ENCODE measurements around the gene RUFY1. TPM values are rescaled to one million over a fixed set of nuclear protein-coding genes. Genes with fewer than 3 reads are reported as not detected.

Gene RUFY1
- polyA plus RNA-seq, 1 donor from 2014 or later: 31.3 TPM

GRCh38 chr5:179585941-179586401, 35.6 kb downstream of the RUFY1 start:
- Histone ChIP-seq H3K9ac (ENCODE audit: low read length) (no peak overlapping the region), H3K4me2 (ENCODE audit: low read length) (no peak overlapping the region), H3F3A (ENCODE audit: insufficient read depth, low read length, poor library complexity, severe bottlenecking) (no peaks in the 10 kb centered on the region), H4K20me1 (ENCODE audit: insufficient read depth) (no peaks in the 10 kb centered on the region), H3K27me3 (ENCODE audit: insufficient read depth, low read depth, low read length) (no peaks in the 10 kb centered on the region), H3K79me2 (replicated peaks; ENCODE audit: insufficient read depth, low read length) (no peaks in the 10 kb centered on the region), H2AFZ (ENCODE audit: low read depth, low read length) (no peak overlapping the region), H3K4me3 (ENCODE audit: low read length) (no peak overlapping the region), H3K9me2 (ENCODE audit: insufficient read depth, low read length) (no peaks in the 10 kb centered on the region), H3K9me3 (ENCODE audit: low read length) (no peaks in the 10 kb centered on the region), H3K27ac (ENCODE audit: low read length) (no peak overlapping the region), H3K36me3 (ENCODE audit: insufficient read depth, low read length) (no peaks in the 10 kb centered on the region)
- TF ChIP-seq RAD21 (conservative IDR thresholded peaks at IDR 0.05): no peak
- no peak for TF ChIP-seq POLR2AphosphoS5 (IDR thresholded peaks at IDR 0.05)
- no peak for TF ChIP-seq EZH2 (IDR thresholded peaks at IDR 0.05; ENCODE audit: borderline replicate concordance, insufficient read depth, low read length, poor library complexity, severe bottlenecking)
- no peak for TF ChIP-seq TAF1 (IDR thresholded peaks at IDR 0.05; ENCODE audit: low read depth)
- no peak for TF ChIP-seq REST (IDR thresholded peaks at IDR 0.05; ENCODE audit: borderline replicate concordance)
- no peak for TF ChIP-seq SMC3 (conservative IDR thresholded peaks at IDR 0.05; ENCODE audit: poor library complexity)
- no peak for TF ChIP-seq CTCF (IDR thresholded peaks at IDR 0.05; ENCODE audit: poor library complexity, severe bottlenecking)
- no peak for TF ChIP-seq EP300 (conservative IDR thresholded peaks at IDR 0.05; ENCODE audit: poor library complexity, severe bottlenecking)

- H3K4me3 ChIP-seq (ENCODE audit: low read length): no peak overlapping the region
- no peaks in the 10 kb centered on the region for H3K27me3 ChIP-seq (ENCODE audit: insufficient read depth, low read depth, low read length)
- H3K36me3 ChIP-seq (ENCODE audit: insufficient read depth, low read length): no peaks in the 10 kb centered on the region
- H2AFZ ChIP-seq (ENCODE audit: low read depth, low read length): no peak overlapping the region
- no peaks in the 10 kb centered on the region for H3K9me2 ChIP-seq (ENCODE audit: insufficient read depth, low read length)
- no peaks in the 10 kb centered on the region for H3K79me2 ChIP-seq (replicated peaks; ENCODE audit: insufficient read depth, low read length)
- no peak overlapping the region for H3K4me2 ChIP-seq (ENCODE audit: low read length)
- no peaks in the 10 kb centered on the region for H4K20me1 ChIP-seq (ENCODE audit: insufficient read depth)
- H3K9ac ChIP-seq (ENCODE audit: low read length): no peak overlapping the region
- no peaks in the 10 kb centered on the region for H3F3A ChIP-seq (ENCODE audit: insufficient read depth, low read length, poor library complexity, severe bottlenecking)
- H3K9me3 ChIP-seq (ENCODE audit: low read length): no peaks in the 10 kb centered on the region
- H3K27ac ChIP-seq (ENCODE audit: low read length): no peak overlapping the region
- TF ChIP-seq RAD21 (conservative IDR thresholded peaks at IDR 0.05) (no peak), MXI1 (conservative IDR thresholded peaks at IDR 0.05; ENCODE audit: poor library complexity, severe bottlenecking) (no peak), EP300 (conservative IDR thresholded peaks at IDR 0.05; ENCODE audit: poor library complexity, severe bottlenecking) (no peak), REST (IDR thresholded peaks at IDR 0.05; ENCODE audit: borderline replicate concordance) (no peak), EZH2 (IDR thresholded peaks at IDR 0.05; ENCODE audit: borderline replicate concordance, insufficient read depth, low read length, poor library complexity, severe bottlenecking) (no peak), SMC3 (conservative IDR thresholded peaks at IDR 0.05; ENCODE audit: poor library complexity) (no peak)
These were observed 37.8 kb downstream of the RUFY1 start for GRCh38 chr5:179588166-179588565.

Data from neural cell (in vitro differentiated cells).